Measurements from ENCODE around the gene MT1A. TPM values are rescaled to one million over a fixed set of nuclear protein-coding genes. Genes with fewer than 3 reads are reported as not detected.

MT1A gene
- total RNA-seq, 2 donors from 2014 or later, result 0.74 to 1.5 TPM

- Mint-ChIP-seq H3K27me3 (ENCODE audit: low read depth) (no peaks in the 10 kb centered on the region), H3K36me3 (ENCODE audit: insufficient read depth in 2 of 2) (peaks cover 2 to 10% of the 10 kb centered on the region in 2 donors), H3K4me1 (ENCODE audit: low read depth) (peaks cover 56% of the 10 kb centered on the region), H3K27ac (peak overlapping the region; percentile 43), H3K9me3 (peaks cover 0 to 2% of the 10 kb centered on the region in 2 donors), H3K4me3 (peak overlapping the region; percentile 40 to 100)
- DNase-seq, result no peak
- ATAC-seq (replicated peaks in 1 of 2), result no peak
These were observed 31.9 kb upstream of the MT1A start for GRCh38 chr16:56606476-56607108.

DNA sequence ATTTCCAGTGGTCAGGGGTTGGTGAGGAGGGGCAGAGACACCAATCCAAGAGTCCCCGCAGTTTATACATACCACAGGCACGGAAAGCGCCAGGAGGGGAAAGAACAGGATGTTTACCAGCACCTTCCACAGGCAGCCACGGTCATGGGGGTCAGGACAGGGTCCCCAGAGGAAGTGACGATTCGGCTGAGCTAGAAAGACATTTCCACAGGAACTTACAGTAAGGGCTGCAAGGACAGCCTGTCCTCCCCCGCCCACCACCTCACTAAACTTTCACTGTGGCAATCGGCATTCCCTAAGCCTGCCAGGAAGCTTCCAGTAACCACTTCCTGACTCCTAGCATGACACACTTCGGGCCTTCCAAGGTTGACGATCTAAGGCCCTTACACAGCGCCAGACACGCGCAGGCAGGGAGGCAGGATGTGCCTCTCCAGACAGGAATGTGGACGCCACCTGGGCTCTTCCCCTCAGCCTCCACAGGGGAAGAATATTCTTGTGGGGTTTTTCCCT is 31.3 kb upstream of the MT1A start:
- Mint-ChIP-seq H3K27me3 (ENCODE audit: low read depth) (no peaks in the 10 kb centered on the region), H3K4me3 (peak overlapping the region; percentile 99 to 100), H3K36me3 (ENCODE audit: insufficient read depth in 2 of 2) (peaks cover 2 to 10% of the 10 kb centered on the region in 2 donors), H3K27ac (peak overlapping the region; percentile 43), H3K4me1 (ENCODE audit: low read depth) (peaks cover 59% of the 10 kb centered on the region), H3K9me3 (peaks cover 0 to 2% of the 10 kb centered on the region in 2 donors)
- DNase-seq (no peak), ATAC-seq (replicated peaks in 1 of 2) (no peak)

DNA sequence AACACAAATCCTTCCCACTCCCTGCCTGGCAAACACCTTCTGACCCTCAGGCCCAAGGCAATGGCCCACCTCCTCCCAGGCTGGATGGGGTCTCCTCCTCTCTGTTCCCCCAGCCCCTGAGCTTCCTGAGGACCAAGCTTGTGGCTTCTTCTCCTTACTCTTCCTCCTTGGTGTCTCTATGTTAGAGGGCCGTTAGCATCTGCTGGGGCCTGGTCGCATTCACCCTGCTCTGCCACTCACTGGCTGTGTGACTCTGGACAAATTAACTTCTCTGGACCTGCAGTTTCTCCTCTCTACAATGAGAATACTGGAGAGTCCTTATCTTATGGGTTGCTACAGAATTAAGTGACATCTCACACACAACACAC is 30.8 kb upstream of the MT1A start:
- Mint-ChIP-seq H3K4me1 (ENCODE audit: low read depth) (peaks cover 64% of the 10 kb centered on the region), H3K9me3 (peaks cover 0 to 2% of the 10 kb centered on the region in 2 donors), H3K4me3 (peak overlapping the region; percentile 99 to 100), H3K27me3 (ENCODE audit: low read depth) (no peaks in the 10 kb centered on the region), H3K27ac (peak overlapping the region; percentile 87), H3K36me3 (ENCODE audit: insufficient read depth in 2 of 2) (peaks cover 2 to 10% of the 10 kb centered on the region in 2 donors)
- DNase-seq (no peak), ATAC-seq (replicated peaks in 1 of 2) (no peak)

GRCh38 chr16:56608043-56608875 is 30.2 kb upstream of the MT1A start, which contains the start of gene MT2A:
Gene MT2A (plus strand): TSS chr16:56608584. CDS start chr16:56608656, 72 bp downstream.
- H3K9me3 Mint-ChIP-seq, result peaks cover 0 to 2% of the 10 kb centered on the region in 2 donors
- H3K4me3 Mint-ChIP-seq, result peak within 1 kb of the TSS; percentile 99 to 100

DNA sequence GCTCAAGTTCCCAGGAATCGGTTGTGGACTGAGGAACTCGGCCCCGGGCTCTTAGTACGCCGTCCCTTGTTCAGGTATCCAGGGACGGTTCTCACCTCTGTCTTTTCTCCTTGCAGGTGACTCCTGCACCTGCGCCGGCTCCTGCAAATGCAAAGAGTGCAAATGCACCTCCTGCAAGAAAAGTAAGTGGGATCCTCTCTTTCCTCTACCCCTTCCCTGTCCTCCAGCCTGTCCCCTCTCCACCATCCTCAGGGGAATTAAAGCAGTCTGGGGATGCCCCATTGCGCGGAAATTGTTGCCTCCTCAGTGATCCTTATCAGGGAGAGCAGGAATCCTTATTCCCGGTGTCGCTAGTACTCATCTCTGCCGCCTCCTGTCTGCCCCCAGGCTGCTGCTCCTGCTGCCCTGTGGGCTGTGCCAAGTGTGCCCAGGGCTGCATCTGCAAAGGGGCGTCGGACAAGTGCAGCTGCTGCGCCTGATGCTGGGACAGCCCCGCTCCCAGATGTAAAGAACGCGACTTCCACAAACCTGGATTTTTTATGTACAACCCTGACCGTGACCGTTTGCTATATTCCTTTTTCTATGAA is 29.5 kb upstream of the MT1A start:
- Mint-ChIP-seq H3K9me3 (peaks cover 0 to 5% of the 10 kb centered on the region in 2 donors), H3K27me3 (ENCODE audit: low read depth) (no peaks in the 10 kb centered on the region), H3K4me1 (ENCODE audit: low read depth) (peaks cover 72% of the 10 kb centered on the region), H3K27ac (peak overlapping the region; percentile 40), H3K4me3 (peak overlapping the region; percentile 99 to 100), H3K36me3 (ENCODE audit: insufficient read depth in 2 of 2) (peaks cover 2 to 12% of the 10 kb centered on the region in 2 donors)
- DNase-seq, result peak in 1 of 2 donors; percentile 42
- ATAC-seq (replicated peaks in 1 of 2), result no peak

More at GRCh38 chr16:56608043-56608875, 30.2 kb upstream of the MT1A start, which contains the start of gene MT2A:
- no peaks in the 10 kb centered on the region for H3K27me3 Mint-ChIP-seq (ENCODE audit: low read depth)
- ATAC-seq (replicated peaks in 1 of 2) (peak; percentile 81 to 85), DNase-seq (peak; percentile 94 to 95)
- peaks cover 70% of the 10 kb centered on the region for H3K4me1 Mint-ChIP-seq (ENCODE audit: low read depth)
- H3K36me3 Mint-ChIP-seq (ENCODE audit: insufficient read depth in 2 of 2), result peaks cover 2 to 12% of the 10 kb centered on the region in 2 donors
- H3K27ac Mint-ChIP-seq, result peak within 1 kb of the TSS; percentile 87

- H3K27ac Mint-ChIP-seq, result peak overlapping the region; percentile 27
- H3K36me3 Mint-ChIP-seq (ENCODE audit: insufficient read depth in 2 of 2), result peaks cover 2 to 12% of the 10 kb centered on the region in 2 donors
- H3K27me3 Mint-ChIP-seq (ENCODE audit: low read depth), result no peaks in the 10 kb centered on the region
- H3K4me3 Mint-ChIP-seq, result peak overlapping the region; percentile 99 to 100
- ATAC-seq (replicated peaks in 1 of 2) (peak; percentile 40 to 46), DNase-seq (peak; percentile 80 to 90)
- H3K9me3 Mint-ChIP-seq, result peaks cover 0 to 5% of the 10 kb centered on the region in 2 donors
- H3K4me1 Mint-ChIP-seq (ENCODE audit: low read depth), result peaks cover 77% of the 10 kb centered on the region
These were observed 29.0 kb upstream of the MT1A start for GRCh38 chr16:56609463-56609921.

- peak overlapping the region; percentile 27 for H3K27ac Mint-ChIP-seq
These were observed 28.4 kb upstream of the MT1A start for GRCh38 chr16:56610017-56610608.

DNA sequence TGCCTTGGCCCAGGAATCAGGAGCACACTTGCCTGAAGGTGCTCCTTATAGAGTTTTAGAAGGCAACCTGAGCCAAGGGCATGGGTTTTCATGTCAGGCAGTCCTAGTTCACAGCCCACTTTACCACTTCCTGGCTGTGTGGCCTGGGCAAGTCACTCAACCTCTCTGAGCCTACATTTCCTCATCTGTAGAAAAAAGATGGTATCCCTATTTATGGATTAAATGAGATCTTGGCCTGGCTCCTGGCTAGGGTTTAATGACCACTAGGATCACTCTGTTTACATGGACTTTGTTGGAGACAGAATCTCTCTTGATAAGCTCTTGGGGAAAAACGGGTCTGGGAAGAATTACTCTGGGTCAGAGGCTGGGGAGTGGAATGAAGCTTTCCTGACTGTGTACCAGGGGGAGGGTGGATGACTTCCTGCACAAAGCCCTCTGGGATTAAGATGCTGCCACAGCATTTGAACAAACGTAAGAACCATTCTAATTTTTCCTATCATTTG is 27.8 kb upstream of the MT1A start:
- ATAC-seq (replicated peaks in 1 of 2) (peak; percentile 1 to 10), DNase-seq (no peak)
- Mint-ChIP-seq H3K4me3 (peak overlapping the region; percentile 99 to 100), H3K27ac (peak overlapping the region; percentile 27), H3K27me3 (ENCODE audit: low read depth) (no peaks in the 10 kb centered on the region), H3K9me3 (peaks cover 0 to 4% of the 10 kb centered on the region in 2 donors), H3K36me3 (ENCODE audit: insufficient read depth in 2 of 2) (peaks cover 2 to 12% of the 10 kb centered on the region in 2 donors), H3K4me1 (ENCODE audit: low read depth) (peaks cover 88% of the 10 kb centered on the region)

More at GRCh38 chr16:56610017-56610608, 28.4 kb upstream of the MT1A start:
- peak; percentile 84 to 90 for DNase-seq
- Mint-ChIP-seq H3K4me3 (peak overlapping the region; percentile 99 to 100), H3K9me3 (peaks cover 0 to 5% of the 10 kb centered on the region in 2 donors), H3K36me3 (ENCODE audit: insufficient read depth in 2 of 2) (peaks cover 2 to 12% of the 10 kb centered on the region in 2 donors), H3K4me1 (ENCODE audit: low read depth) (peaks cover 83% of the 10 kb centered on the region), H3K27me3 (ENCODE audit: low read depth) (no peaks in the 10 kb centered on the region)
- peak; percentile 50 to 52 for ATAC-seq (replicated peaks in 1 of 2)

DNA sequence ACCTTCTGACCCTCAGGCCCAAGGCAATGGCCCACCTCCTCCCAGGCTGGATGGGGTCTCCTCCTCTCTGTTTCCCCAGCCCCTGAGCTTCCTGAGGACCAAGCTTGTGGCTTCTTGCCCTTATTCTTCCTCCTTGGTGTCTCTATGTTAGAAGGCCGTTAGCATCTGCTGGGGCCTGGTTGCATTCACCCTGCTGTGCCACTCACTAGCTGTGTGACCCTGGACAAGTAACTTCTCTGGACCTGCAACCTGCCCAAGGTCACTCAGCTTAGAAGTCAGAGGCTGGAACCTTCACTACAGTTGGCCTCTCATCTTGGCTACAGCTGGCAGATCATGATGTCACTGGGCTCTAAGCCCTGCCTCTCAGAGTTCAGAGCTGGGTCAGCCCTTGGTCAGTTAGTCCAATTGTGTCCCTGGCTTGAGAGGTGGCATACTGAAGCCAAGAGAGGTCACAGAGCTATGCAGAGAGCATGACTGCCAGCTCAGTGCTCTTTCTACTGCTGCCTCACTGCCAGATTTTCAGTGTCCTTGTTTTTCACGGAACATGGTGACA is 27.1 kb upstream of the MT1A start:
- Mint-ChIP-seq H3K27me3 (ENCODE audit: low read depth) (no peaks in the 10 kb centered on the region), H3K27ac (peak overlapping the region; percentile 27), H3K36me3 (ENCODE audit: insufficient read depth in 2 of 2) (peaks cover 2 to 12% of the 10 kb centered on the region in 2 donors), H3K4me1 (ENCODE audit: low read depth) (peaks cover 85% of the 10 kb centered on the region), H3K9me3 (peaks cover 0 to 3% of the 10 kb centered on the region in 2 donors), H3K4me3 (peak overlapping the region; percentile 99 to 100)
- DNase-seq, result no peak
- ATAC-seq (replicated peaks in 1 of 2), result no peak

GRCh38 chr16:56613706-56614105 is 24.8 kb upstream of the MT1A start:
- peak overlapping the region; percentile 47 to 61 for H3K4me3 Mint-ChIP-seq
- H3K4me1 Mint-ChIP-seq (ENCODE audit: low read depth), result peaks cover 88% of the 10 kb centered on the region
- no peaks in the 10 kb centered on the region for H3K27me3 Mint-ChIP-seq (ENCODE audit: low read depth)
- ATAC-seq (replicated peaks in 1 of 2) (no peak), DNase-seq (no peak)
- peaks cover 0 to 3% of the 10 kb centered on the region in 2 donors for H3K9me3 Mint-ChIP-seq
- H3K36me3 Mint-ChIP-seq (ENCODE audit: insufficient read depth in 2 of 2), result peaks cover 2 to 10% of the 10 kb centered on the region in 2 donors
- peak overlapping the region; percentile 42 for H3K27ac Mint-ChIP-seq

DNA sequence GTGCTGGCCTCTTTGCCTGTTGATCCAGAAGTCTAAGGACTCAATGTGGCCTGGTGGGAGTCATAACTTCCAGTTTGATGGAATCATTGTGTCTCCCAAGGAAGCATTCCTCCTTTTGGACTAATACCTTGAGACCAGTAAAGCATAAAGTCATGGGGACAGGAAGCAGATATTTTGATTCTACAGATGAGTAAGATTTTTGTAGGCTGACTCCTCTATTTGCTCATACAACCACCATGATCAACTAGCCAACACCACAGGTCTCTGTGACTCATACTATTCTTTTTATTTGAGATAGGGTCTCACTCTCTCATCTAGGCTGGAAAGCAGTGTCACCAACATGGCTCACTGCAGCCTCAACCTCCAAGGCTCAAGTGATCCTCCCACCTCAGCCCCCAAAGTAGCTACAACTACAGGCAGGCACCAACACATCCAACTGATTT is 23.9 kb upstream of the MT1A start:
- H3K4me1 Mint-ChIP-seq (ENCODE audit: low read depth), result peaks cover 86% of the 10 kb centered on the region
- peaks cover 0 to 2% of the 10 kb centered on the region in 2 donors for H3K36me3 Mint-ChIP-seq (ENCODE audit: insufficient read depth in 2 of 2)
- H3K27ac Mint-ChIP-seq, result peak overlapping the region; percentile 42
- peak; percentile 83 to 84 for ATAC-seq (replicated peaks in 1 of 2)
- H3K27me3 Mint-ChIP-seq (ENCODE audit: low read depth), result no peaks in the 10 kb centered on the region
- H3K9me3 Mint-ChIP-seq, result peaks cover 0 to 3% of the 10 kb centered on the region in 2 donors
- DNase-seq, result peak in 1 of 2 donors; percentile 71
- peak overlapping the region; percentile 47 to 61 for H3K4me3 Mint-ChIP-seq

- H3K27ac Mint-ChIP-seq, result no peak overlapping the region
- H3K4me1 Mint-ChIP-seq (ENCODE audit: low read depth), result peaks cover 78% of the 10 kb centered on the region
- H3K4me3 Mint-ChIP-seq, result peak overlapping the region; percentile 47 to 61
- DNase-seq (no peak), ATAC-seq (replicated peaks in 1 of 2) (no peak)
- H3K36me3 Mint-ChIP-seq (ENCODE audit: insufficient read depth in 2 of 2), result peaks cover 0 to 2% of the 10 kb centered on the region in 2 donors
- H3K9me3 Mint-ChIP-seq, result peaks cover 0 to 3% of the 10 kb centered on the region in 2 donors
- H3K27me3 Mint-ChIP-seq (ENCODE audit: low read depth), result no peaks in the 10 kb centered on the region
These were observed 23.1 kb upstream of the MT1A start for GRCh38 chr16:56615353-56615752.

All from activated T-cell treated with anti-CD3 and anti-CD28 coated beads, Interleukin-2, amount 50 U/mL, for 72 hours (primary cell).